GM12878 (cell line): ENCODE measurements around the gene KCNK5. TPM values are rescaled to one million over a fixed set of nuclear protein-coding genes. Genes with fewer than 3 reads are reported as not detected.

Experiments
- ATAC-seq: fragments of 200-7000 bp; cut with Tn5 transposase; 3 replicates; pipeline ENCODE4 v1.9.1; 2020; ENCODE audit warnings: mild to moderate bottlenecking, moderate library complexity
- BruUV-seq: library from RNA; stranded (reverse); fragments of 400-500 nt; replicated peaks from 2 replicates; lab custom pipeline; 2021; lab: Mats Ljungman, UMichigan
- CTCF ChIA-PET: fragments of 300-600 bp; sonication (Branson Sonifier 250); formaldehyde crosslinking; extraction: SDS; loops from one replicate; lab custom pipeline; 2021; ENCODE audit warnings: inconsistent platforms; lab: Yijun Ruan, JAX
- POLR2A ChIA-PET: fragments of 350-600 bp; formaldehyde crosslinking; extraction: SDS; loops from one replicate; lab custom pipeline; 2021; ENCODE audit warnings: inconsistent platforms; lab: Charles Lee
- RAD21 ChIA-PET: fragments of 300-600 bp; sonication (Branson Sonifier 250); formaldehyde crosslinking; loops from one replicate; lab custom pipeline; 2023; ENCODE audit warnings: antibody characterized with exemption; ENCODE audit not compliant: unreplicated experiment; lab: Charles Lee
- SMC1A ChIA-PET: fragments of 300-600 bp; sonication (Branson Sonifier 250); formaldehyde crosslinking; loops from one replicate; lab custom pipeline; 2023; ENCODE audit not compliant: unreplicated experiment, uncharacterized antibody; lab: Charles Lee
- DNase-seq: peaks from one replicate; pipeline ENCODE4 v3.0.0-alpha.2; 2011; ENCODE audit warnings: low read depth, low spot score
- FAIRE-seq: peaks from 3 replicates; lab custom pipeline; 2011; peaks lifted over from hg19 to GRCh38; lab: Jason Lieb, UNC
- H2AFZ ChIP-seq: 2 replicates; pipeline ENCODE4 v1.6.0; 2011; ENCODE audit warnings: low read depth, low read length, control low read depth; ENCODE audit not compliant: control insufficient read depth
- H3K27ac ChIP-seq: 2 replicates; pipeline ENCODE4 v1.5.1; 2011; ENCODE audit warnings: control low read depth; ENCODE audit not compliant: control insufficient read depth, insufficient read depth
- H3K27me3 ChIP-seq, 2 experiments: replicated peaks in 1 of 2; 2 replicates each; pipeline versions ENCODE4 v1.6.0 to v1.6.1; 2011; ENCODE audit warnings: low read length in 1 of 2; ENCODE audit not compliant: control insufficient read depth in 2 of 2, insufficient read depth in 2 of 2
- H3K36me3 ChIP-seq, 2 experiments: 2 replicates each; pipeline ENCODE4 v1.5.1; 2011; ENCODE audit warnings: low read length in 1 of 2; ENCODE audit not compliant: control insufficient read depth in 2 of 2, insufficient read depth in 2 of 2
- H3K4me1 ChIP-seq: 2 replicates; pipeline ENCODE4 v1.6.1; 2011; ENCODE audit warnings: mild to moderate bottlenecking, low read length, moderate library complexity, mixed read lengths; ENCODE audit not compliant: control insufficient read depth, insufficient read depth
- H3K4me2 ChIP-seq: 2 replicates; pipeline ENCODE4 v1.6.0; 2011; ENCODE audit warnings: control low read depth; ENCODE audit not compliant: control insufficient read depth, insufficient read depth
- H3K4me3 ChIP-seq: fragments of 200-600 bp; sonication (generic); 2 replicates; pipeline ENCODE4 v1.5.1; 2016
- H3K79me2 ChIP-seq: 2 replicates; pipeline ENCODE4 v1.6.0; 2011; ENCODE audit warnings: low read length; ENCODE audit not compliant: control insufficient read depth, insufficient read depth
- H3K9ac ChIP-seq: 2 replicates; pipeline ENCODE4 v1.8.0; 2011; ENCODE audit warnings: low read length, control low read depth, mixed read lengths; ENCODE audit not compliant: control insufficient read depth, insufficient read depth
- H3K9me3 ChIP-seq: replicated peaks from 3 replicates; pipeline ENCODE4 v1.5.1; 2011; ENCODE audit warnings: mild to moderate bottlenecking, low read length; ENCODE audit not compliant: control insufficient read depth, insufficient read depth
- H4K20me1 ChIP-seq: 2 replicates; pipeline ENCODE4 v1.6.0; 2011; ENCODE audit not compliant: control insufficient read depth, insufficient read depth
- HDGF ChIP-seq: fragments of 450-650 bp; IDR thresholded peaks from 2 replicates; pipeline ENCODE4 v1.6.1; 2016; ENCODE audit warnings: antibody characterized with exemption
- NFIC ChIP-seq: IDR thresholded peaks from 2 replicates; pipeline ENCODE4 v1.6.1; 2012; ENCODE audit warnings: low read depth, mild to moderate bottlenecking, inconsistent platforms, low read length, moderate library complexity
- ZNF207 ChIP-seq: fragments of 450-650 bp; IDR thresholded peaks from 2 replicates; pipeline ENCODE4 v1.6.1; 2014; ENCODE audit warnings: antibody characterized with exemption, mild to moderate bottlenecking, borderline replicate concordance
- ZNF217 ChIP-seq: fragments of 450-650 bp; IDR thresholded peaks from 2 replicates; pipeline ENCODE4 v1.6.1; 2017; ENCODE audit warnings: antibody characterized with exemption, mild to moderate bottlenecking
- ZNF622 ChIP-seq: fragments of 450-650 bp; IDR thresholded peaks from 2 replicates; pipeline ENCODE4 v1.6.1; 2017; ENCODE audit warnings: mild to moderate bottlenecking, inconsistent platforms
- WGBS: methylation state at CpG from one replicate; pipeline ENCODE4 v1.1.6; 2016; ENCODE audit warnings: low lambda C conversion rate; ENCODE audit not compliant: insufficient replicate concordance, insufficient coverage; ENCODE audit errors: missing lambda C conversion rate; 5-methylcytosine and 5-hydroxymethylcytosine counted together
- in situ Hi-C: fragments of 300-500 bp; cut with MboI; formaldehyde crosslinking; loops from 9 replicates; pipeline ENCODE4 v1.14.3; 2018; ENCODE audit warnings: mixed read lengths
- intact Hi-C: fragments of 100-400 bp; cut with micrococcal nuclease; formaldehyde crosslinking; loops from one replicate; pipeline ENCODE4 v1.14.2; 2022; ENCODE audit not compliant: unreplicated experiment
- polyA plus RNA-seq, 11 experiments: library from polyadenylated mRNA; depleted of rRNA in 4 of 11; unstranded in 6 of 11; stranded (reverse) in 5 of 11; fragments of >200 nt; fragmentation: Nextera tagmentation in 4 of 11; fragmentation: Illumina TruSeq in 1 of 11; extraction: Ambion mirVana in 4 of 11; extraction: Trizol in 1 of 11; gene quantifications; 1 replicate in 1 of 11; 2 replicates in 10 of 11; pipeline versions ENCODE4 v1.2.1 to v1.2.3, GENCODE V29; 2011 to 2016; ENCODE audit warnings: inconsistent platforms in 2 of 11, missing spikeins in 2 of 11, low read depth in 1 of 11
- total RNA-seq, 4 experiments: library from RNA; depleted of rRNA in 3 of 4; stranded (reverse); fragments of >200 nt in 3 of 4; fragmentation: Illumina TruSeq in 1 of 4; extraction: Trizol in 1 of 4; gene quantifications; 2 replicates each; pipeline versions ENCODE4 v1.2.1 to v1.2.3, GENCODE V29; 2013 to 2021
- TF ChIP-seq, protein P1 (sequence below): fragments of 450-650 bp; IDR thresholded peaks from 2 replicates; pipeline ENCODE4 v1.6.1; 2018; ENCODE audit warnings: mild to moderate bottlenecking, low read depth, moderate library complexity; ENCODE audit not compliant: partially characterized antibody
- TF ChIP-seq, protein P2 (sequence below): IDR thresholded peaks from 2 replicates; pipeline ENCODE4 v1.6.1; 2011; ENCODE audit warnings: borderline replicate concordance, low read depth, mild to moderate bottlenecking, moderate library complexity, mixed read lengths, low read length; ENCODE audit not compliant: insufficient read depth; ENCODE audit errors: extremely low read length
- TF ChIP-seq, protein P3 (sequence below): IDR thresholded peaks from 2 replicates; pipeline ENCODE4 v1.6.1; 2012; ENCODE audit warnings: low read depth, low read length, improper control_type of control experiment
- TF ChIP-seq, protein P4 (sequence below): fragments of 450-650 bp; conservative IDR thresholded peaks from 2 replicates; pipeline ENCODE4 v1.6.1; 2017; ENCODE audit warnings: mild to moderate bottlenecking, moderate library complexity

KCNK5 gene
- total and polyA plus RNA-seq, 10 of the 15 experiments (the other 5 are each of a cell fraction or from before 2014, with no cell fraction given), result 0.11 to 4.2 (median 2.1) TPM

DNA sequence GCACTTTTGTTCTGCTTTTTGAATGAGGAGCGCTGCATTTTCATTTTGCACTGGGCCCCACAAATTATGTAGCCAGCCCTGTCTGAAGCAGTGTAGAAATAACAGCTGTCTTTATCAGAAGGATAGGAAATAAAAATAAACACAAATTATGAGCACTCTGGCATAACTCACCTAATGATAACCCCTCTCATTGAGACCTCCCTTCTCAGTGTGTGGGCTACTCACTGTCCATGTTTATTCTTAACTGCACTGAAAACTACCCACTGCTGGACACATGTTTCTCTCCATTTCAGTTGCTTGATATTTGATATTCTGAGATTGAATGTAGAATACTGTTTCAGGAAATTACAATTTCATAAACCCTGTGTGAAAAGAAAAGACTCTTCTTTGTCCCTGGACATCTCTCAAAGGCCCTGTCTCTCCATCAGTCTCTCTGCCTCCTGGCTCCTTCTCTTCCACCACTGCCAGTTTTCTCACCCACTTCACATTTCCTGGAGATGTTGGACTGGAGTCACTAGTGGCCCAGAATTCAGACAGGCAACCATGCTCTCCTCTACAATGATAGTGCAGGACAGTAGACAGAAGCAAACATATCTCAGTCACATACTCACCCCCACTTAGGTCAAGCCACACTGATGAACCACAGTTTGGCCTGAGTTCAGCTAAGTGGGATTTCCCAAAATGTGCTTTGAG is 84.6 kb downstream of the KCNK5 start (continued):
- TF ChIP-seq, protein P1, sequence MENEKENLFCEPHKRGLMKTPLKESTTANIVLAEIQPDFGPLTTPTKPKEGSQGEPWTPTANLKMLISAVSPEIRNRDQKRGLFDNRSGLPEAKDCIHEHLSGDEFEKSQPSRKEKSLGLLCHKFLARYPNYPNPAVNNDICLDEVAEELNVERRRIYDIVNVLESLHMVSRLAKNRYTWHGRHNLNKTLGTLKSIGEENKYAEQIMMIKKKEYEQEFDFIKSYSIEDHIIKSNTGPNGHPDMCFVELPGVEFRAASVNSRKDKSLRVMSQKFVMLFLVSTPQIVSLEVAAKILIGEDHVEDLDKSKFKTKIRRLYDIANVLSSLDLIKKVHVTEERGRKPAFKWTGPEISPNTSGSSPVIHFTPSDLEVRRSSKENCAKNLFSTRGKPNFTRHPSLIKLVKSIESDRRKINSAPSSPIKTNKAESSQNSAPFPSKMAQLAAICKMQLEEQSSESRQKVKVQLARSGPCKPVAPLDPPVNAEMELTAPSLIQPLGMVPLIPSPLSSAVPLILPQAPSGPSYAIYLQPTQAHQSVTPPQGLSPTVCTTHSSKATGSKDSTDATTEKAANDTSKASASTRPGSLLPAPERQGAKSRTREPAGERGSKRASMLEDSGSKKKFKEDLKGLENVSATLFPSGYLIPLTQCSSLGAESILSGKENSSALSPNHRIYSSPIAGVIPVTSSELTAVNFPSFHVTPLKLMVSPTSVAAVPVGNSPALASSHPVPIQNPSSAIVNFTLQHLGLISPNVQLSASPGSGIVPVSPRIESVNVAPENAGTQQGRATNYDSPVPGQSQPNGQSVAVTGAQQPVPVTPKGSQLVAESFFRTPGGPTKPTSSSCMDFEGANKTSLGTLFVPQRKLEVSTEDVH, result no peak

DNA sequence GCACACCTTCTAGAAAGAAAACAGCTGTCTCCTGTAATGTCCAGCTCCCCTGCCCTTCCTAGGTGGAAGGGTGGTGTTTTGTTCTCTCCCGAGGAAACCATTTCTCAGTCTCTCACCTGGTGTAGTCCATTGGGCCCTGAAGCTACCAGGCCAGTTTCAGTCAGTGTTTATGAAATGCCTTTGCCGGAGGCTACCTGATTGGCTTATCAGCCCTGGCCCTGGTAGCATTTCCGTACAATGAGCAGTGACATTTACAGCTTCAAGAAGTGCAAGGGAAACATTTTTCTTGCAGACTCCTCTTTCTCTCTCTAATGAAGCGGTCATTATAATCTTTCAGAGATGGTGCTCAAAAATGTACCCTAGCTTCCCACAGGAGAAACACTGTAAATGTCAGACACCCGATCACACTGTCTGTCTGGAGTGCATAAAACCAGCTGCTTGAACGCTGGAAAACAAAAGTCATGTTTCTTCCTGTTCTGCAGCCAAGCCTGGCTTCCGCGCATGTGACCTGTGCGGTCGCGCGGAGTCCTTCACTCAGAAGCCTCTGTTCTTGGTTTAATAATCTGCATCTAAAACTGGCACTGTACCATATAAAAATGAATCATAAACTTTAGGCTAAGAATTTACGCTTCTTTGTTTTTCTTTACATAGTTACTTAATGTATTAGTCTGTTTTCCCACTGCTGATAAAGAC is 85.9 kb downstream of the KCNK5 start:
- Histone ChIP-seq H3K9ac (no peak overlapping the region), H3K79me2 (no peaks in the 10 kb centered on the region), H3K36me3 (no peaks in the 10 kb centered on the region), H3K9me3 (no peaks in the 10 kb centered on the region), H3K4me3 (no peak overlapping the region), H3K4me2 (no peak overlapping the region), H2AFZ (no peak overlapping the region), H3K4me1 (no peaks in the 10 kb centered on the region), H3K27ac (no peak overlapping the region), H4K20me1 (no peaks in the 10 kb centered on the region), H3K27me3 (no peaks in the 10 kb centered on the region)
- RAD21 ChIA-PET, result no interaction called here
- DNase-seq (no peak), ATAC-seq (no peak), FAIRE-seq (no peak)
- SMC1A ChIA-PET, result no interaction called here
- in situ Hi-C loops (no loop called here), intact Hi-C loops (no loop called here)
- BruUV-seq, result no TSS peak
- 67% methylated on average over 13 of the region's 13 CpGs for WGBS
- CTCF ChIA-PET, result no interaction called here
- POLR2A ChIA-PET, result no interaction called here
- TF ChIP-seq NFIC, result no peak
- no peak for TF ChIP-seq ZNF207
- no peak for TF ChIP-seq HDGF
- TF ChIP-seq, protein P2, sequence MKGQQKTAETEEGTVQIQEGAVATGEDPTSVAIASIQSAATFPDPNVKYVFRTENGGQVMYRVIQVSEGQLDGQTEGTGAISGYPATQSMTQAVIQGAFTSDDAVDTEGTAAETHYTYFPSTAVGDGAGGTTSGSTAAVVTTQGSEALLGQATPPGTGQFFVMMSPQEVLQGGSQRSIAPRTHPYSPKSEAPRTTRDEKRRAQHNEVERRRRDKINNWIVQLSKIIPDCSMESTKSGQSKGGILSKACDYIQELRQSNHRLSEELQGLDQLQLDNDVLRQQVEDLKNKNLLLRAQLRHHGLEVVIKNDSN, result no peak
- TF ChIP-seq, protein P3, sequence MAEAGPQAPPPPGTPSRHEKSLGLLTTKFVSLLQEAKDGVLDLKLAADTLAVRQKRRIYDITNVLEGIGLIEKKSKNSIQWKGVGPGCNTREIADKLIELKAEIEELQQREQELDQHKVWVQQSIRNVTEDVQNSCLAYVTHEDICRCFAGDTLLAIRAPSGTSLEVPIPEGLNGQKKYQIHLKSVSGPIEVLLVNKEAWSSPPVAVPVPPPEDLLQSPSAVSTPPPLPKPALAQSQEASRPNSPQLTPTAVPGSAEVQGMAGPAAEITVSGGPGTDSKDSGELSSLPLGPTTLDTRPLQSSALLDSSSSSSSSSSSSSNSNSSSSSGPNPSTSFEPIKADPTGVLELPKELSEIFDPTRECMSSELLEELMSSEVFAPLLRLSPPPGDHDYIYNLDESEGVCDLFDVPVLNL, result no peak
- no peak for TF ChIP-seq ZNF217
- no peak for TF ChIP-seq ZNF622
- TF ChIP-seq, protein P1, result no peak
- TF ChIP-seq, protein P4, sequence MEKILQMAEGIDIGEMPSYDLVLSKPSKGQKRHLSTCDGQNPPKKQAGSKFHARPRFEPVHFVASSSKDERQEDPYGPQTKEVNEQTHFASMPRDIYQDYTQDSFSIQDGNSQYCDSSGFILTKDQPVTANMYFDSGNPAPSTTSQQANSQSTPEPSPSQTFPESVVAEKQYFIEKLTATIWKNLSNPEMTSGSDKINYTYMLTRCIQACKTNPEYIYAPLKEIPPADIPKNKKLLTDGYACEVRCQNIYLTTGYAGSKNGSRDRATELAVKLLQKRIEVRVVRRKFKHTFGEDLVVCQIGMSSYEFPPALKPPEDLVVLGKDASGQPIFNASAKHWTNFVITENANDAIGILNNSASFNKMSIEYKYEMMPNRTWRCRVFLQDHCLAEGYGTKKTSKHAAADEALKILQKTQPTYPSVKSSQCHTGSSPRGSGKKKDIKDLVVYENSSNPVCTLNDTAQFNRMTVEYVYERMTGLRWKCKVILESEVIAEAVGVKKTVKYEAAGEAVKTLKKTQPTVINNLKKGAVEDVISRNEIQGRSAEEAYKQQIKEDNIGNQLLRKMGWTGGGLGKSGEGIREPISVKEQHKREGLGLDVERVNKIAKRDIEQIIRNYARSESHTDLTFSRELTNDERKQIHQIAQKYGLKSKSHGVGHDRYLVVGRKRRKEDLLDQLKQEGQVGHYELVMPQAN, result no peak
